ENCODE measurements around the gene ARL13B. TPM values are rescaled to one million over a fixed set of nuclear protein-coding genes. Genes with fewer than 3 reads are reported as not detected.
A peak's percentile ranks its signal among the peaks of the same experiment; 100 is the strongest.

ARL13B gene
- total RNA-seq, 4 donors from 2014 or later: 0.80 to 4.9 (median 3.6) TPM

- in situ Hi-C loops (cut with MboI; ENCODE audit: low pct_ligation_motif_present in 1 of 4, low pct_unique_long_range_greater_than_20kb in 1 of 4, low sequenced_read_pairs in 3 of 4): no loop called here
- intact Hi-C loops (cut with DNase I; ENCODE audit: low total_unique reads): loop anchor here (5.0 kb wide), 1 partner anchor 63 kb away; no protein-coding TSS in a partner anchor
- no peak for DNase-seq
These were observed 24.5 kb downstream of the ARL13B start for GRCh38 chr3:94004301-94004910.

GRCh38 chr3:94008253-94008652, 28.3 kb downstream of the ARL13B start:
- 81 to 100% methylated on average over 1 to 2 of the region's 2 CpGs for WGBS, 2 donors (ENCODE audit: low coverage in 1 of 2)
- Histone ChIP-seq H3K27ac (no peak overlapping the region), H3K4me3 (no peak overlapping the region), H3K27me3 (no peaks in the 10 kb centered on the region), H3K4me1 (peaks cover 0 to 13% (median 2%) of the 10 kb centered on the region in 4 donors), H3K36me3 (no peaks in the 10 kb centered on the region), H3K9me3 (no peaks in the 10 kb centered on the region)
- no peak for DNase-seq
- TF ChIP-seq POLR2A (IDR thresholded peaks at IDR 0.05) (no peak), EP300 (IDR thresholded peaks at IDR 0.05; ENCODE audit: low read depth) (no peak), POLR2AphosphoS5 (IDR thresholded peaks at IDR 0.05) (no peak), CTCF (IDR thresholded peaks at IDR 0.05) (no peak)
- intact Hi-C loops (cut with DNase I; ENCODE audit: low total_unique reads) (no loop called here), in situ Hi-C loops (cut with MboI; ENCODE audit: low pct_ligation_motif_present in 1 of 4, low pct_unique_long_range_greater_than_20kb in 1 of 4, low sequenced_read_pairs in 3 of 4) (loop anchor here in 1 of 4 donors (5.0 kb wide), 1 partner anchor 69 kb away; no protein-coding TSS in a partner anchor)

More at GRCh38 chr3:94004301-94004910, 24.5 kb downstream of the ARL13B start:
- H3K9me3 ChIP-seq: no peaks in the 10 kb centered on the region
- WGBS, 2 donors (ENCODE audit: low coverage in 1 of 2): 0 to 3% methylated on average over 4 of the region's 4 CpGs
- H3K27ac ChIP-seq: peak overlapping the region in 1 of 4 donors; percentile 35
- peak overlapping the region in 1 of 4 donors; percentile 26 for H3K4me3 ChIP-seq
- no peaks in the 10 kb centered on the region for H3K36me3 ChIP-seq
- TF ChIP-seq POLR2A (IDR thresholded peaks at IDR 0.05) (no peak), CTCF (IDR thresholded peaks at IDR 0.05) (peak; percentile 63 to 80 (median 76))
- no peaks in the 10 kb centered on the region for H3K27me3 ChIP-seq
- H3K4me1 ChIP-seq: peaks cover 0 to 13% (median 2%) of the 10 kb centered on the region in 4 donors

GRCh38 chr3:94009608-94010007, 29.7 kb downstream of the ARL13B start:
- H3K27me3 ChIP-seq: no peaks in the 10 kb centered on the region
- TF ChIP-seq POLR2A (IDR thresholded peaks at IDR 0.05): no peak
- TF ChIP-seq CTCF (IDR thresholded peaks at IDR 0.05): no peak
- no peak for TF ChIP-seq EP300 (IDR thresholded peaks at IDR 0.05; ENCODE audit: low read depth)
- TF ChIP-seq POLR2AphosphoS5 (IDR thresholded peaks at IDR 0.05): no peak
- peaks cover 0 to 4% (median 0%) of the 10 kb centered on the region in 4 donors for H3K36me3 ChIP-seq
- intact Hi-C loops (cut with DNase I; ENCODE audit: low total_unique reads): no loop called here
- H3K27ac ChIP-seq: no peak overlapping the region
- no peak overlapping the region for H3K4me3 ChIP-seq
- no peak for DNase-seq
- H3K4me1 ChIP-seq: peaks cover 0 to 8% (median 1%) of the 10 kb centered on the region in 4 donors
- no peaks in the 10 kb centered on the region for H3K9me3 ChIP-seq
- 95 to 100% methylated on average over 2 of the region's 2 CpGs for WGBS, 2 donors (ENCODE audit: low coverage in 1 of 2)
- in situ Hi-C loops (cut with MboI; ENCODE audit: low pct_ligation_motif_present in 1 of 4, low pct_unique_long_range_greater_than_20kb in 1 of 4, low sequenced_read_pairs in 3 of 4): loop anchor here in 1 of 4 donors (5.0 kb wide), 1 partner anchor 68 kb away; no protein-coding TSS in a partner anchor

DNA sequence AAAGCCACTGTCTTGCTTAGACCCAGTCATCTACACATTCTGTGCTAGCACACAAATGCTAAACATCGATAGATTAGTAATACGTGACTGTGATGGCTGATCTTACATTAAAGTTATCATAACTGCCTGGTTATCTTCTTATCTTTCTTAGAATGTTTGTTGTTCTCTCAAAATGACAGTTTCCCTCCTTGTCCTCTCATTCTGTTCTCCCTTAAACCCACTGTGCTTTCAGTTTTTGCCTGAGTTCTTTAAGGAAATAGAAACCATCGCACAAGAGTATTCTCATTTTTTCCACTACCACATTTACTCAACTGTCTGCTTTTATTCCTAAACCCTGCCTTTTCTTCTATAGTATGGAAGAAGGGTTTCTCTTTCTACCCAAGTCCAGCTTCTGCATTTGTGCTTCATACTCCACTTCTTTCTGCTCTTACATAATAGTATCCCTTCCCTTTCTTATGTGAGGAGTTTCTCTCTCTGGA, 31.3 kb downstream of the ARL13B start:
- no peak overlapping the region for H3K4me3 ChIP-seq
- 55 to 73% methylated on average over 3 of the region's 3 CpGs for WGBS, 2 donors (ENCODE audit: low coverage in 1 of 2)
- DNase-seq: no peak
- H3K4me1 ChIP-seq: no peaks in the 10 kb centered on the region
- in situ Hi-C loops (cut with MboI; ENCODE audit: low pct_ligation_motif_present in 1 of 4, low pct_unique_long_range_greater_than_20kb in 1 of 4, low sequenced_read_pairs in 3 of 4): no loop called here
- intact Hi-C loops (cut with DNase I; ENCODE audit: low total_unique reads): no loop called here
- TF ChIP-seq EP300 (IDR thresholded peaks at IDR 0.05; ENCODE audit: low read depth): no peak
- no peak for TF ChIP-seq CTCF (IDR thresholded peaks at IDR 0.05)
- TF ChIP-seq POLR2AphosphoS5 (IDR thresholded peaks at IDR 0.05): no peak
- TF ChIP-seq POLR2A (IDR thresholded peaks at IDR 0.05): no peak
- H3K27ac ChIP-seq: no peak overlapping the region
- no peaks in the 10 kb centered on the region for H3K9me3 ChIP-seq
- H3K36me3 ChIP-seq: peaks cover 0 to 11% (median 0%) of the 10 kb centered on the region in 4 donors
- H3K27me3 ChIP-seq: no peaks in the 10 kb centered on the region

Data from transverse colon (tissue), 4 donors.